Measurements from ENCODE around the gene ADAM30. TPM values are rescaled to one million over a fixed set of nuclear protein-coding genes. Genes with fewer than 3 reads are reported as not detected.

The ADAM30 gene
- total RNA-seq, 1 donor from 2014 or later = not detected

DNA sequence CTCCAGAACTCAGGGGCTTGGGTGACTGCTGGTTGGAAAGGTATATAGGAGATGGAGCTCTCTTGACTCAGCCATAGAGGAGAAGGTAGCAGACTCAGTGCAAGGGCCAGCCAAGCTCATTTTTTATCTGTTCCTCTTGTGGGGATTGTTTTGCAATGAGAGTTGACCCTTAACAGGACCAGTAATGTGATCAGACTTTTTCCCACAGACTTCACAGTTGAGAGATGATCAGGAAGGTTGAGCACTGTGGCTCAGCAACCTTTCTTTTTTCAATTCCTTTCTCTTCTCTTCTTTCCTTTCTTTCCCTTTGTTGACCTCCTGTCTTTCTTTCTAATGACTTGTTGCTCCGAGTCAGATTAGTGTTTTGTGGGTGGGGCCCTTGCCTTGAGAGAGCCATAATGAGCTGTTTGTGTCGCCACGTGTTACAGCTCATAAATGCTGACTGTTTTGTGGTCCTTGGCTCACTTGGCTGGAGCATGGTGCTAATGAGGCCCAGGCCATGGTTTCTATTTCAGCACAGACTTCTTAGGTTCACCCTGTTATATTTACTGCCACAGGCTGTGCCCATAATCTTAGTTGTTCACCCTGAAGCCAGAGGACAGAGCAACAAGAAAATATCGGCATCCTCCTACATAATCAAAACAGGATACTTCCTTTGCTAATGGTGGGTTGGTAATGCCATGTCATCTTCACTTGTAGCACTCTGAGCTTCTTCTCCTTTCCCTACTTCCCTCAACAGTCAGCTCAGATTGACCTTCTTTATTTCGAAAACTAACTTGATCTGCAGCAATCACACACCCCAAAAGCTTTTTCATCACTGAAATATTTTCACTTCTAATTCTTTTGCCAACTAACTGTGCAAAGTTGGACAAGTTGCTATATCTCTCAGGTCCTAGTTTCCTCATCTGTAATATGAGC is 13.9 kb downstream of the ADAM30 start:
- no peak overlapping the region for H3K27ac ChIP-seq
- ATAC-seq = peak in 1 of 2 donors; percentile 49
- no peaks in the 10 kb centered on the region for H3K27me3 ChIP-seq (ENCODE audit: low read depth)
- no peaks in the 10 kb centered on the region for H3K4me1 ChIP-seq
- no peak overlapping the region for H3K4me3 ChIP-seq
- intact Hi-C loops (cut with DNase I) = no loop called here
- TF ChIP-seq, protein P1, sequence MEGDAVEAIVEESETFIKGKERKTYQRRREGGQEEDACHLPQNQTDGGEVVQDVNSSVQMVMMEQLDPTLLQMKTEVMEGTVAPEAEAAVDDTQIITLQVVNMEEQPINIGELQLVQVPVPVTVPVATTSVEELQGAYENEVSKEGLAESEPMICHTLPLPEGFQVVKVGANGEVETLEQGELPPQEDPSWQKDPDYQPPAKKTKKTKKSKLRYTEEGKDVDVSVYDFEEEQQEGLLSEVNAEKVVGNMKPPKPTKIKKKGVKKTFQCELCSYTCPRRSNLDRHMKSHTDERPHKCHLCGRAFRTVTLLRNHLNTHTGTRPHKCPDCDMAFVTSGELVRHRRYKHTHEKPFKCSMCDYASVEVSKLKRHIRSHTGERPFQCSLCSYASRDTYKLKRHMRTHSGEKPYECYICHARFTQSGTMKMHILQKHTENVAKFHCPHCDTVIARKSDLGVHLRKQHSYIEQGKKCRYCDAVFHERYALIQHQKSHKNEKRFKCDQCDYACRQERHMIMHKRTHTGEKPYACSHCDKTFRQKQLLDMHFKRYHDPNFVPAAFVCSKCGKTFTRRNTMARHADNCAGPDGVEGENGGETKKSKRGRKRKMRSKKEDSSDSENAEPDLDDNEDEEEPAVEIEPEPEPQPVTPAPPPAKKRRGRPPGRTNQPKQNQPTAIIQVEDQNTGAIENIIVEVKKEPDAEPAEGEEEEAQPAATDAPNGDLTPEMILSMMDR (IDR thresholded peaks at IDR 0.05) = no peak
- DNase-seq = no peak
- H3K9me3 ChIP-seq = no peaks in the 10 kb centered on the region
- no peaks in the 10 kb centered on the region for H3K36me3 ChIP-seq

DNA sequence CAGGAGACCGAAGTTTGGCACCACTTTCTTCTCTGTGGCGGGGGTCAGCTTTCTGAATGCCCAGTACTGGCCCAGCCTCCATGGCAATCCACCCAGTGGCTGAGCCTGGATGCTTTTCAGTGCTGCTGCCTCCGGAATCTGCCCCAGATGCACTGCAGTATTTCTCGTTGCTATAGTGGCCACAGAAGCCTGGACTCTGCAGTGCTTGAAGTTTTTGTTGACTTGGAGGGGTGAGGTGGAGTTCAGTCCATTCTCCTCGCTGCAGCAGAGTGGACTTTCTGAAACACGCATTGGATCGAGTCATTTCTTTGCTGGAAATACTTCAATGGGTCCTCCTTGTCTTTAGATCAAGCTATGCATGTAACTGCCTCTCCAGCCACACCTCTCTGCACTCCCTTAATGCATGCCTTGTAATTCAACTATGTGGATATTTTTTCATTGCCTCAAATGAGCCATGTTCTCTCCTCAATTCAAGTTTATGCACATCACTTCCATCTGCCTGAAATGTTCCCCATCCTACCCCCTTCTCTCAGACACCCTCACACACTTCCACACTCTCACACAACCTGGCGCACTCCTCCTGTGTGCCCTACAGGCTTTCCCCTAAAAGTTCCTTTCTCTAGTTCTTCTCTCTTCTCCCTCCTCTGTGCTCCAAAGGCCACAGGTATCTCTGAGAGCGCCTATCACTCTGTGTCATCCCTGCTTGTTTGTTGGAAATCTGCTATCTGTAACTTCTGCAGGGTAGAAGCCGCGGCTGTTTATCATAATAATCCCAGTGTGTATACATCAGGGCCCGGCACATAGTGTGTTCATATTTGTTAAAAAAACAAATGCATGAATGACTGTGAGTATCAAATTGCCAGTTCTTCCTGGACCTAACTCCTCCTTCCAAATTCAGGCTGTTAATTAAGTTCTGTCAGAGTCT is 16.5 kb downstream of the ADAM30 start:
- H3K4me1 ChIP-seq = no peaks in the 10 kb centered on the region
- TF ChIP-seq, protein P1 (IDR thresholded peaks at IDR 0.05) = no peak
- H3K27ac ChIP-seq = no peak overlapping the region
- ATAC-seq = no peak
- H3K27me3 ChIP-seq (ENCODE audit: low read depth) = no peaks in the 10 kb centered on the region
- H3K36me3 ChIP-seq = no peaks in the 10 kb centered on the region
- H3K4me3 ChIP-seq = no peak overlapping the region
- intact Hi-C loops (cut with DNase I) = no loop called here
- H3K9me3 ChIP-seq = no peaks in the 10 kb centered on the region
- DNase-seq = no peak

DNA sequence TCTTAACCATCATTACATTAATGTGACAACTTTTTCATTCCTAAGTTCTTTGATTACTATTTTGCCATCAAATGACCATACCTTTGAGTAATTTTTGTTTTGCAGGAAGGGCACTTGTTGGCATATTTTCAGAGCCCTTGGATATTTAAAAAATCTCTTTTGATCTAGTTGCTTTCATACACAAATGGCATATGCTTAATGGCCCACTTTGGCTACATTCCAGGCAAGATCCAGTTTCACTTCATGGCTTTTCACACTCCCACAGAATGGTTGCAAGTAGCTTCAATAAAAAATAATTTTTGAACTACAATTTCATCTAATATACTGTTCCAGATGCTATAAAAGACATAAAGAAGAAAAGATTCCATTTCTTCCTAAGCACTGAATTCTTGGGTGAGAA is 18.1 kb downstream of the ADAM30 start:
- no peaks in the 10 kb centered on the region for H3K36me3 ChIP-seq
- H3K9me3 ChIP-seq = no peaks in the 10 kb centered on the region
- TF ChIP-seq, protein P1 (IDR thresholded peaks at IDR 0.05) = no peak
- DNase-seq (no peak), ATAC-seq (no peak)
- no peaks in the 10 kb centered on the region for H3K4me1 ChIP-seq
- no peak overlapping the region for H3K4me3 ChIP-seq
- no peaks in the 10 kb centered on the region for H3K27me3 ChIP-seq (ENCODE audit: low read depth)
- intact Hi-C loops (cut with DNase I) = no loop called here
- no peak overlapping the region for H3K27ac ChIP-seq

DNA sequence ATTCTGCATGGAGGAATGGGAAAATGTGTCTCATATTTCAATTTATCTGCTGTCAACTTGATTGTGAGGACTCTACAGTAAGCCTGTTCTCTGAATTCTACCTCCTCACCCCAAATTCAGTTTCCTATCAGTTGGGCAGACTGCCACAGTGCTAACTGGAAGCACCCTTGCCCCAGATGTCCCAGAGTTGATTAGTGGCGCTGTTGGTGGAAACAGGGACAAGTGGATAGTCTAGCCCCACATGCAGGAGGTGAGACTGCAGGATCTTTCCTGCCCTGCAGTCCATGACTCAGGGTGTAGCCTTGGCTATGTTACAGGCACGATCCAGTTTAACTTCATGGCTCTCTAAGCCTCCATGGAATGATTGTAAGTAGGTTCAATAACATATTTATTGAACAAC is 22.1 kb downstream of the ADAM30 start:
- Histone ChIP-seq H3K9me3 (no peaks in the 10 kb centered on the region), H3K27me3 (ENCODE audit: low read depth) (no peaks in the 10 kb centered on the region), H3K27ac (no peak overlapping the region), H3K36me3 (no peaks in the 10 kb centered on the region), H3K4me1 (no peaks in the 10 kb centered on the region), H3K4me3 (no peak overlapping the region)
- ATAC-seq (no peak), DNase-seq (no peak)
- TF ChIP-seq, protein P1 (IDR thresholded peaks at IDR 0.05) = no peak
- intact Hi-C loops (cut with DNase I) = no loop called here

DNA sequence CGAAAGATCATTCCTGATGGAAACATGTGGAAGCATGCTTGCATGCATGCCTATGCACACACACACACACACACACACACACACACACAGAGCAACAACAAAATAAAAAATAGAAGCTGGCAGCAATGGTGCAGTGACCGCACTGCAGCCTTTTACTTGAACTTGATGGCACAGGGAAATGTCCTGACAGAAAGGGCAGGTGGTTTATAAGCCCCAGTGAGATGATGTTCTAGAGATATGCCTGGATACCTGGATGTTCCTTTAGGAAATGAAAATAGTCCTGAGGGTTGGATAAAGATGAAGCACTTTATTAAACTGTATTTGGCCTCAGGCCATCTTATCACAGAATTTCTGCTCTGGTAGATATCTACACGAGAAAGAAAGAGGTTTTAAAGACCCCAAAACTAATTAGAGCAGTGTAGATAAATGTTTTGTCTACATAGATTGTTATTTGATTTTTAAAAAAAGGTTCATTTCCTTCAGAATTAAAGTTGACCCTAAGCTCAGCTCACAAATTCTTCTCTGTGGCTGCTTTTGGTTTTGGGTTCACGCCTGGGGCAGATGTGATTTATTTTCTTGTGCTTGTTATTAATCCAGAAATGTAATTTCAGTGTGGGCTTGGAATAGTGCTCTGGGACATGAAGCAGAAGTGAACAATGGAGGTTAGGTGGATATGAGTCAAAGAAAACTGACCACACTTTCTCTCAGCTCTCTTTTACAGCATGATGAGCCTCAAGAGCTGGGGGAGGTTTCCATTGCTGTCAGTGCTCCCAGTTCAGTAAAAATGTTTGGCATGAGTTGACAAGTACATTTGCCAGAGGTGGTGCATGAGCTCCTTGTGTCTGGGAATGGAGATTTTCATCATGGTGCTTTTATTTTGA is 22.9 kb downstream of the ADAM30 start:
- Histone ChIP-seq H3K27ac (no peak overlapping the region), H3K36me3 (no peaks in the 10 kb centered on the region), H3K9me3 (no peaks in the 10 kb centered on the region), H3K4me1 (no peaks in the 10 kb centered on the region), H3K27me3 (ENCODE audit: low read depth) (no peaks in the 10 kb centered on the region), H3K4me3 (no peak overlapping the region)
- TF ChIP-seq, protein P1 (IDR thresholded peaks at IDR 0.05) = no peak
- no peak for DNase-seq
- ATAC-seq = no peak
- intact Hi-C loops (cut with DNase I) = no loop called here
